T-helper 2 cell treated with Interferon-gamma antibody and Interleukin-4, amounts not matched to agents 5 μg/mL and 100 μg/mL, for 36 hours (primary cell): ENCODE data around the gene RAI14.

Experiments used
- DNase-seq: peaks from one replicate; pipeline ENCODE4 v3.0.0; 2021; ENCODE audit warnings: low spot score
- H3K27ac Mint-ChIP-seq: one replicate; pipeline ENCODE4 v1.8.0; 2021; ENCODE audit warnings: mild to moderate bottlenecking, mixed read lengths
- H3K27me3 Mint-ChIP-seq: one replicate; pipeline ENCODE4 v1.8.0; 2021; ENCODE audit warnings: low read depth, mixed read lengths
- H3K36me3 Mint-ChIP-seq: one replicate; pipeline ENCODE4 v1.8.0; 2021; ENCODE audit warnings: low read depth, mixed read lengths
- H3K4me1 Mint-ChIP-seq: one replicate; pipeline ENCODE4 v1.8.0; 2021; ENCODE audit warnings: low read depth, mixed read lengths
- H3K4me3 Mint-ChIP-seq: one replicate; pipeline ENCODE4 v1.8.0; 2022; ENCODE audit warnings: mild to moderate bottlenecking, moderate library complexity, mixed read lengths
- H3K9me3 Mint-ChIP-seq: one replicate; pipeline ENCODE4 v1.8.0; 2021; ENCODE audit warnings: mixed read lengths

Gene RAI14

GRCh38 chr5:34655354-34655991 lies 655 bp upstream of the RAI14 start:
- no peaks in the 10 kb centered on the region for H3K36me3 Mint-ChIP-seq
- peaks cover 63% of the 10 kb centered on the region for H3K27me3 Mint-ChIP-seq
- peak overlapping the region; percentile 78 for H3K4me3 Mint-ChIP-seq
- H3K27ac Mint-ChIP-seq, result no peak overlapping the region
- H3K9me3 Mint-ChIP-seq, result no peaks in the 10 kb centered on the region
- peak; percentile 5 for DNase-seq
- peaks cover 2% of the 10 kb centered on the region for H3K4me1 Mint-ChIP-seq

GRCh38 chr5:34656700-34657273 lies 659 bp downstream of the RAI14 start:
- DNase-seq, result no peak
- no peak overlapping the region for H3K27ac Mint-ChIP-seq
- peaks cover 57% of the 10 kb centered on the region for H3K27me3 Mint-ChIP-seq
- no peaks in the 10 kb centered on the region for H3K36me3 Mint-ChIP-seq
- peak overlapping the region; percentile 62 for H3K4me3 Mint-ChIP-seq
- peaks cover 2% of the 10 kb centered on the region for H3K4me1 Mint-ChIP-seq
- H3K9me3 Mint-ChIP-seq, result no peaks in the 10 kb centered on the region

- Mint-ChIP-seq H3K27me3 (peaks cover 54% of the 10 kb centered on the region), H3K4me3 (peak overlapping the region; percentile 62), H3K27ac (no peak overlapping the region), H3K4me1 (peaks cover 2% of the 10 kb centered on the region), H3K36me3 (no peaks in the 10 kb centered on the region), H3K9me3 (no peaks in the 10 kb centered on the region)
- DNase-seq, result no peak
Observed at GRCh38 chr5:34657274-34657921, 1.3 kb downstream of the RAI14 start.

GRCh38 chr5:34657988-34658387 lies 1.9 kb downstream of the RAI14 start:
- Mint-ChIP-seq H3K9me3 (no peaks in the 10 kb centered on the region), H3K4me1 (peaks cover 2% of the 10 kb centered on the region), H3K4me3 (peak overlapping the region; percentile 62), H3K27ac (no peak overlapping the region), H3K36me3 (no peaks in the 10 kb centered on the region), H3K27me3 (peaks cover 48% of the 10 kb centered on the region)
- DNase-seq, result no peak

- Mint-ChIP-seq H3K27me3 (peaks cover 38% of the 10 kb centered on the region), H3K27ac (no peak overlapping the region), H3K9me3 (no peaks in the 10 kb centered on the region), H3K36me3 (no peaks in the 10 kb centered on the region), H3K4me1 (peaks cover 2% of the 10 kb centered on the region), H3K4me3 (no peak overlapping the region)
- DNase-seq, result no peak
Observed at GRCh38 chr5:34659168-34659567, 3.0 kb downstream of the RAI14 start.

GRCh38 chr5:34660444-34660843 lies 4.3 kb downstream of the RAI14 start:
- H3K27ac Mint-ChIP-seq, result no peak overlapping the region
- no peaks in the 10 kb centered on the region for H3K4me1 Mint-ChIP-seq
- H3K27me3 Mint-ChIP-seq, result peaks cover 25% of the 10 kb centered on the region
- H3K36me3 Mint-ChIP-seq, result no peaks in the 10 kb centered on the region
- no peaks in the 10 kb centered on the region for H3K9me3 Mint-ChIP-seq
- no peak overlapping the region for H3K4me3 Mint-ChIP-seq
- DNase-seq, result no peak

GRCh38 chr5:34663771-34664496 lies 7.8 kb downstream of the RAI14 start:
- no peaks in the 10 kb centered on the region for H3K4me1 Mint-ChIP-seq
- no peak overlapping the region for H3K4me3 Mint-ChIP-seq
- no peaks in the 10 kb centered on the region for H3K9me3 Mint-ChIP-seq
- peaks cover 4% of the 10 kb centered on the region for H3K27me3 Mint-ChIP-seq
- H3K36me3 Mint-ChIP-seq, result no peaks in the 10 kb centered on the region
- H3K27ac Mint-ChIP-seq, result no peak overlapping the region
- no peak for DNase-seq

GRCh38 chr5:34666392-34667080 lies 10.4 kb downstream of the RAI14 start:
- Mint-ChIP-seq H3K27me3 (no peaks in the 10 kb centered on the region), H3K27ac (no peak overlapping the region), H3K9me3 (no peaks in the 10 kb centered on the region), H3K4me1 (no peaks in the 10 kb centered on the region), H3K4me3 (no peak overlapping the region), H3K36me3 (no peaks in the 10 kb centered on the region)
- DNase-seq, result no peak

- Mint-ChIP-seq H3K27ac (no peak overlapping the region), H3K9me3 (no peaks in the 10 kb centered on the region), H3K27me3 (no peaks in the 10 kb centered on the region), H3K4me1 (no peaks in the 10 kb centered on the region), H3K36me3 (no peaks in the 10 kb centered on the region), H3K4me3 (no peak overlapping the region)
- no peak for DNase-seq
Observed at GRCh38 chr5:34667705-34668104, 11.6 kb downstream of the RAI14 start.

- Mint-ChIP-seq H3K9me3 (no peaks in the 10 kb centered on the region), H3K4me1 (no peaks in the 10 kb centered on the region), H3K27me3 (no peaks in the 10 kb centered on the region), H3K4me3 (no peak overlapping the region), H3K36me3 (no peaks in the 10 kb centered on the region), H3K27ac (no peak overlapping the region)
- no peak for DNase-seq
Observed at GRCh38 chr5:34669931-34670516, 13.9 kb downstream of the RAI14 start.

- H3K27ac Mint-ChIP-seq, result no peak overlapping the region
- H3K36me3 Mint-ChIP-seq, result no peaks in the 10 kb centered on the region
- no peaks in the 10 kb centered on the region for H3K27me3 Mint-ChIP-seq
- no peak for DNase-seq
- no peaks in the 10 kb centered on the region for H3K4me1 Mint-ChIP-seq
- no peak overlapping the region for H3K4me3 Mint-ChIP-seq
- no peaks in the 10 kb centered on the region for H3K9me3 Mint-ChIP-seq
Observed at GRCh38 chr5:34672196-34672595, 16.1 kb downstream of the RAI14 start.

- H3K9me3 Mint-ChIP-seq, result no peaks in the 10 kb centered on the region
- no peak for DNase-seq
- H3K4me3 Mint-ChIP-seq, result no peak overlapping the region
- H3K27me3 Mint-ChIP-seq, result no peaks in the 10 kb centered on the region
- no peaks in the 10 kb centered on the region for H3K36me3 Mint-ChIP-seq
- no peak overlapping the region for H3K27ac Mint-ChIP-seq
- H3K4me1 Mint-ChIP-seq, result no peaks in the 10 kb centered on the region
Observed at GRCh38 chr5:34673463-34674125, 17.5 kb downstream of the RAI14 start.

GRCh38 chr5:34674187-34674586 lies 18.1 kb downstream of the RAI14 start:
- no peaks in the 10 kb centered on the region for H3K36me3 Mint-ChIP-seq
- H3K27me3 Mint-ChIP-seq, result no peaks in the 10 kb centered on the region
- no peak for DNase-seq
- H3K9me3 Mint-ChIP-seq, result no peaks in the 10 kb centered on the region
- no peak overlapping the region for H3K27ac Mint-ChIP-seq
- H3K4me1 Mint-ChIP-seq, result no peaks in the 10 kb centered on the region
- no peak overlapping the region for H3K4me3 Mint-ChIP-seq
